Kidney epithelial cell (primary cell): Measurements from ENCODE around the gene EMC8. TPM values are rescaled to one million over a fixed set of nuclear protein-coding genes. Genes with fewer than 3 reads are reported as not detected.

Source experiments
- DNase-seq: peaks from one replicate; pipeline ENCODE4 v3.0.0-alpha.2; 2010; ENCODE audit warnings: low read depth
- H3K27me3 ChIP-seq: 2 replicates; pipeline ENCODE4 v1.6.0; 2011; ENCODE audit warnings: low read length; ENCODE audit not compliant: control insufficient read depth, insufficient read depth
- H3K36me3 ChIP-seq: 2 replicates; pipeline ENCODE4 v1.5.1; 2011; ENCODE audit warnings: low read length; ENCODE audit not compliant: control insufficient read depth, insufficient read depth
- H3K4me3 ChIP-seq: 2 replicates; pipeline ENCODE4 v1.5.1; 2011; ENCODE audit warnings: low read depth, mild to moderate bottlenecking, control low read depth, low read length
- total RNA-seq: library from RNA; depleted of rRNA; stranded (reverse); fragments of >200 nt; gene quantifications from 2 replicates; pipeline ENCODE4 v1.2.3, GENCODE V29; 2015
- TF ChIP-seq, protein P1 (sequence below): IDR thresholded peaks from 2 replicates; pipeline ENCODE4 v1.5.1; 2011; ENCODE audit warnings: mild to moderate bottlenecking, moderate library complexity, low read length, control low read depth, inconsistent platforms; ENCODE audit not compliant: insufficient read depth, poor library complexity, severe bottlenecking

EMC8 gene
- total RNA-seq, 1 donor from 2014 or later = 60.7 TPM

DNA sequence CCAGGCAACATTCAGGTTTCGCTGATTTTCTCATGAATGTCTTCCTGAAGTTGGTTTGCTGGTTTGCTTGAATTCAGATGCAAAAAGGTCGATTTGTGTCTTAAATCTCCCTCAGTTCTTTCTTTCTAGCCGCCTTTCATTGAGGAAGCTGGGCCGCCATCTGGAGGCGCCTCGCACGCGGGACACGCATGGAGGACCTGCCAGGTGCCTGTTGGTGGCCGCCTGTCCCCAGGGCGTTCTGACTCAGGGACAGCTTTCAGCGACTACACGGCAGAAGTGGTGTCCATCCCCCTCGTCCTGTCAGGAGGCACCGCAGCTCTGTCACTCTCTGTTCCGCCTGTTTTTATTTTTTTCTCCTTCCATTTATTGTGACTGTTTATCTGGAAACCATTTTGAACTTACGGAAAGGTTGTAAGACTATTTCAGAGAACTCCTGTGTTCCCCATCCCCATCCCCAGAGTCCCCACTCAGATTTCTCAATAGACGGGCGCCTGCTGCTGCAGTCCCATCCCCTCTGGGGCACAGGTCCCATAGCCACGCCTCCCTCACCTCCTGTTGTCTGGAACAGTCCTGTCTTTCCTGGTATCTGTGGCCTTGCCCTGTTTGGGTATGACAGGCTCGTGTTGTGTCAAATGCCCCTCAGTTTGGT, 33.4 kb upstream of the EMC8 start:
- H3K27me3 ChIP-seq = peaks cover 13% of the 10 kb centered on the region
- no peak for DNase-seq
- H3K4me3 ChIP-seq = no peak overlapping the region
- TF ChIP-seq, protein P1, sequence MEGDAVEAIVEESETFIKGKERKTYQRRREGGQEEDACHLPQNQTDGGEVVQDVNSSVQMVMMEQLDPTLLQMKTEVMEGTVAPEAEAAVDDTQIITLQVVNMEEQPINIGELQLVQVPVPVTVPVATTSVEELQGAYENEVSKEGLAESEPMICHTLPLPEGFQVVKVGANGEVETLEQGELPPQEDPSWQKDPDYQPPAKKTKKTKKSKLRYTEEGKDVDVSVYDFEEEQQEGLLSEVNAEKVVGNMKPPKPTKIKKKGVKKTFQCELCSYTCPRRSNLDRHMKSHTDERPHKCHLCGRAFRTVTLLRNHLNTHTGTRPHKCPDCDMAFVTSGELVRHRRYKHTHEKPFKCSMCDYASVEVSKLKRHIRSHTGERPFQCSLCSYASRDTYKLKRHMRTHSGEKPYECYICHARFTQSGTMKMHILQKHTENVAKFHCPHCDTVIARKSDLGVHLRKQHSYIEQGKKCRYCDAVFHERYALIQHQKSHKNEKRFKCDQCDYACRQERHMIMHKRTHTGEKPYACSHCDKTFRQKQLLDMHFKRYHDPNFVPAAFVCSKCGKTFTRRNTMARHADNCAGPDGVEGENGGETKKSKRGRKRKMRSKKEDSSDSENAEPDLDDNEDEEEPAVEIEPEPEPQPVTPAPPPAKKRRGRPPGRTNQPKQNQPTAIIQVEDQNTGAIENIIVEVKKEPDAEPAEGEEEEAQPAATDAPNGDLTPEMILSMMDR = no peak
- H3K36me3 ChIP-seq = no peaks in the 10 kb centered on the region

GRCh38 chr16:85830821-85831220, 31.5 kb upstream of the EMC8 start:
- no peaks in the 10 kb centered on the region for H3K36me3 ChIP-seq
- TF ChIP-seq, protein P1 = no peak
- H3K27me3 ChIP-seq = peaks cover 11% of the 10 kb centered on the region
- DNase-seq = no peak
- H3K4me3 ChIP-seq = no peak overlapping the region

DNA sequence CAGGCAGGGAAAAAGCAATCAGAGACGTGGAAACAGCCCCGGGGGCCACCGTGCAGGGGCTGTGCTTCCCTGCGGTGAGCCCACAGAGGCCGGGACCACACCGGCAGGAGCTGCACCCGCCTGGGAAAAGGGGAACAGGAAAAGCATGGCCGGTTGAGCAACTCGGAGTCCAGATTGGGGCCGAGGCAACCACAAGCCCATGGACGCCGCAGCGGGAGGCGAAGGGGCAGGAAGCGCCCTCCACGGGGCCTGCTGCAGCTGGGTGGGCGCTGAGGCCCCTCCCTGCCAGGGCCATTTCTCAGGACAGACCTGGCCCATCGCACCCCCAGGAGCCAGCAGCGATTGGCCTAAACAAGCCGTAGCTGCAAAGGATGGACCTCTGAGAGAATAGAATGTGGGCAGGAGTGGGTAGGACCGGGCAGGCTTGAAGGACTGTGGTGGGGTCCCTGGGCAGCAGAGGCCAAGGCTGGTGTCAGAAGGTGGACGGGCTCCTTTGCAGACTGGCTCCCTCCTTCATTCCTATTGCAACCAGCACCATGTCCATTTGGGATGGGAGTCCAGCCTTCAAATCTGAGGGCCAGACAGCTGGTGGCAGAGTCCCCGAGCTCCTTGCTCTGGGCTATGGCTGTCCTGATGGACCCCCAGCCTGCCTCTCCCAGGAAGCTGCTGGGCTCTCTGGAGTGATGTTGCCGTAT, 30.6 kb upstream of the EMC8 start:
- no peak for DNase-seq
- H3K4me3 ChIP-seq = no peak overlapping the region
- peaks cover 8% of the 10 kb centered on the region for H3K27me3 ChIP-seq
- no peaks in the 10 kb centered on the region for H3K36me3 ChIP-seq
- TF ChIP-seq, protein P1 = no peak

DNA sequence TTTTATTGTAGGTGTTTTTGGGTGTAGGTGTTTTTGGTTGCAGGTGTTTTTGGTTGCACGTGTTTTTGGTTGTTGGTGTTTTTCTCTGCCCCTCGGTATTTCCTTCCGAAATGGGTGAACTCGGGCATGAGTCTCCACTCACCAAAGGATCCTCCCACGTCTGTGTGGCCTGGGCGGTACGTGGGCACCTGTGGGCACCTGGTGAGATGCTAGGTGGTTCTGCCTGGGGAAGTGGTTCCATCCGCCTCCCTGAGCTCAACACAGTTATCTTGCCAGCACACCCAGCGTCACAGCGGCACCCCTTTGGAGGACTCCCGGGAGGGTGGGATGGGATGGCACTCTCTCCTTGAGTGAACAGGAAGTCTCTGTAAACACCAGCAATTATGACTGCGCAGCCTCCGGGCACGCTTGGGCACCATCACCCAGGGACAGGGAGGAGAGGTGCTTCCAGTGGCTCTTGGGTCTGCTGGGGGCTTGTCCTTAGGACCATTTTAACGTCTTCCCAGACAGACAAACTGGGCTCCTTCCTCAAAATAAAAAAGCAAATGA, 29.9 kb upstream of the EMC8 start:
- Histone ChIP-seq H3K36me3 (no peaks in the 10 kb centered on the region), H3K4me3 (no peak overlapping the region), H3K27me3 (peaks cover 8% of the 10 kb centered on the region)
- TF ChIP-seq, protein P1 = no peak
- no peak for DNase-seq

- H3K4me3 ChIP-seq = no peak overlapping the region
- no peaks in the 10 kb centered on the region for H3K36me3 ChIP-seq
- DNase-seq = no peak
- H3K27me3 ChIP-seq = peaks cover 6% of the 10 kb centered on the region
- TF ChIP-seq, protein P1 = no peak
Measured at GRCh38 chr16:85828166-85828565, 28.8 kb upstream of the EMC8 start.
